ENCODE data around the gene HLA-C. TPM values are rescaled to one million over a fixed set of nuclear protein-coding genes. Genes with fewer than 3 reads are reported as not detected.

Gene HLA-C
- total RNA-seq, 1 experiment from 2014 or later = 170 TPM

GRCh38 chr6:31304683-31305082, 32.8 kb upstream of the HLA-C start:
- H3K4me3 ChIP-seq (ENCODE audit: low read depth in 2 of 2, low read length in 2 of 2) = no peak overlapping the region
- in situ Hi-C loops (cut with HindIII; ENCODE audit: low pct_unique_long_range_greater_than_20kb, low sequenced_read_pairs) (no loop called here), intact Hi-C loops (cut with micrococcal nuclease; ENCODE audit: unreplicated experiment) (no loop called here)
- no peak for TF ChIP-seq CTCF (IDR thresholded peaks at IDR 0.05)
- no peak for TF ChIP-seq TCF7L2 (IDR thresholded peaks at IDR 0.05; ENCODE audit: low read depth, low read length)
- no peak for TF ChIP-seq SIN3A (IDR thresholded peaks at IDR 0.05; ENCODE audit: borderline replicate concordance, insufficient read depth, low read depth, low read length)
- TF ChIP-seq POLR2AphosphoS5 (IDR thresholded peaks at IDR 0.05; ENCODE audit: low read depth, low read length) = no peak
- TF ChIP-seq REST (IDR thresholded peaks at IDR 0.05; ENCODE audit: insufficient read depth in 1 of 2, low read depth in 2 of 2, low read length in 1 of 2) = no peak
- no peaks in the 10 kb centered on the region for H3K9me3 ChIP-seq (ENCODE audit: control insufficient read depth, insufficient read depth, low read depth, low read length)
- CTCF ChIA-PET = no interaction called here
- DNase-seq (ENCODE audit: low read depth, low spot score) = no peak
- ATAC-seq = no peak
- H3K27ac ChIP-seq (ENCODE audit: low read length) = no peak overlapping the region
- H3K27me3 ChIP-seq (ENCODE audit: control insufficient read depth, insufficient read depth, low read length) = peaks cover under 1% of the 10 kb centered on the region
- BruUV-seq (replicated peaks) = no TSS peak
- POLR2A ChIA-PET = no interaction called here
- H3K4me1 ChIP-seq (ENCODE audit: control insufficient read depth, insufficient read depth, low read length) = no peaks in the 10 kb centered on the region
- H3K36me3 ChIP-seq (ENCODE audit: control insufficient read depth, insufficient read depth, low read length) = no peaks in the 10 kb centered on the region

- BruUV-seq (replicated peaks) = no TSS peak
- Histone ChIP-seq H3K4me1 (ENCODE audit: control insufficient read depth, insufficient read depth, low read length) (no peaks in the 10 kb centered on the region), H3K9me3 (ENCODE audit: control insufficient read depth, insufficient read depth, low read depth, low read length) (no peaks in the 10 kb centered on the region), H3K36me3 (ENCODE audit: control insufficient read depth, insufficient read depth, low read length) (no peaks in the 10 kb centered on the region), H3K27ac (ENCODE audit: low read length) (no peak overlapping the region), H3K27me3 (ENCODE audit: control insufficient read depth, insufficient read depth, low read length) (no peaks in the 10 kb centered on the region; the same call in 1 of the 2 replicates), H3K4me3 (ENCODE audit: low read depth in 2 of 2, low read length in 2 of 2) (no peak overlapping the region)
- in situ Hi-C loops (cut with HindIII; ENCODE audit: low pct_unique_long_range_greater_than_20kb, low sequenced_read_pairs) = no loop called here
- ATAC-seq = no peak
- ChIA-PET POLR2A (no interaction called here), CTCF (no interaction called here)
- TF ChIP-seq CTCF (IDR thresholded peaks at IDR 0.05) (no peak), REST (IDR thresholded peaks at IDR 0.05; ENCODE audit: insufficient read depth in 1 of 2, low read depth in 2 of 2, low read length in 1 of 2) (no peak), SIN3A (IDR thresholded peaks at IDR 0.05; ENCODE audit: borderline replicate concordance, insufficient read depth, low read depth, low read length) (no peak), TCF7L2 (IDR thresholded peaks at IDR 0.05; ENCODE audit: low read depth, low read length) (no peak), POLR2AphosphoS5 (IDR thresholded peaks at IDR 0.05; ENCODE audit: low read depth, low read length) (no peak)
- no peak for DNase-seq (ENCODE audit: low read depth, low spot score)
- intact Hi-C loops (cut with micrococcal nuclease; ENCODE audit: unreplicated experiment) = no loop called here
These were observed 28.9 kb upstream of the HLA-C start for GRCh38 chr6:31300797-31301196.

Measured in Panc1 (cell line).